ENCODE data around the gene GIMAP8.
"Not testable (repeated sequence)": the region's sequence is repeated elsewhere in the genome, so short reads cannot be mapped to it uniquely, and the experiment has no call there.

The GIMAP8 gene

GRCh38 chr7:150464962-150465361, 14.5 kb downstream of the GIMAP8 start:
- no peak for DNase-seq (ENCODE audit: low spot score)

- DNase-seq (ENCODE audit: low spot score) = no peak
Measured at GRCh38 chr7:150465414-150465813, 15.0 kb downstream of the GIMAP8 start.

- DNase-seq (ENCODE audit: low spot score) = no peak
Measured at GRCh38 chr7:150466477-150466876, 16.0 kb downstream of the GIMAP8 start.

DNA sequence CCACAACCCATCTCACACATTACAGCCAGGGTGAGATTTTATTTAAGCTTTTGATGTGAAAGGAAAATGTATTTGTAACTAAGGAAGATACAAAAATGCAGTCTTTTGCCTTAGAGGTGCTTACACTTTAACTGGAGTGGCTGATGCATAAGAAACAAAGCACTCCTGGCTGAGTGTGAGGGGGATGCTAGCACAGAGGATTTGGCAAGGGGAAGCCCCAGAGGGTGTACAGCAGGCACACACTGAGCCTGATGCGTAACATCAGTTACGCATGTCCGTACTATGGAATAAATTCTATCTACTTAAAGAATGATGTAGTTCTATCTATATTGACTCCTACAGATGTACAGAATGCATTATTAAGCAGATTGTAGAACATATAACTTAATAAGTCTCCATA, 17.8 kb downstream of the GIMAP8 start:
- DNase-seq (ENCODE audit: low spot score) = no peak

- DNase-seq (ENCODE audit: low spot score) = no peak
Measured at GRCh38 chr7:150471886-150472285, 21.5 kb downstream of the GIMAP8 start.

GRCh38 chr7:150473902-150474301, 23.5 kb downstream of the GIMAP8 start:
- no peak for DNase-seq (ENCODE audit: low spot score)

DNA sequence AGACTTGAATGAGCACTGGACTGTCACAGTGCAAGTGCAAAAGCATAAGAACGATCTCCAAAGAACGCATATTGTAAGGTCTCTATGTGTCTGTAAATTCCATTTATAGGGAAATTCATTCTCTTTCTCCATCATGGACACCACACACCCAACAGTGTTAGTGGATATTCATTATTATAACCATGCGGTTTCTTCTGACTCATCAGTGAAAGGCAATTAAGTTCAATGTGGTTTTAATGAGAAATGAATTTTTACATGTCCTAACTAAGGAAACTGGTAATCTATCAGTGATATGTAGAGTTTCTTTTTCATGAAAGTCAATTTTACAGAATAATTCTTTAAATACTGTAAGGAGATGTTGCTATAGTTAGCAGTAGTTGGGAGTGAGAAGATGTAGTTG, 25.9 kb downstream of the GIMAP8 start:
- DNase-seq (ENCODE audit: low spot score) = no peak

DNA sequence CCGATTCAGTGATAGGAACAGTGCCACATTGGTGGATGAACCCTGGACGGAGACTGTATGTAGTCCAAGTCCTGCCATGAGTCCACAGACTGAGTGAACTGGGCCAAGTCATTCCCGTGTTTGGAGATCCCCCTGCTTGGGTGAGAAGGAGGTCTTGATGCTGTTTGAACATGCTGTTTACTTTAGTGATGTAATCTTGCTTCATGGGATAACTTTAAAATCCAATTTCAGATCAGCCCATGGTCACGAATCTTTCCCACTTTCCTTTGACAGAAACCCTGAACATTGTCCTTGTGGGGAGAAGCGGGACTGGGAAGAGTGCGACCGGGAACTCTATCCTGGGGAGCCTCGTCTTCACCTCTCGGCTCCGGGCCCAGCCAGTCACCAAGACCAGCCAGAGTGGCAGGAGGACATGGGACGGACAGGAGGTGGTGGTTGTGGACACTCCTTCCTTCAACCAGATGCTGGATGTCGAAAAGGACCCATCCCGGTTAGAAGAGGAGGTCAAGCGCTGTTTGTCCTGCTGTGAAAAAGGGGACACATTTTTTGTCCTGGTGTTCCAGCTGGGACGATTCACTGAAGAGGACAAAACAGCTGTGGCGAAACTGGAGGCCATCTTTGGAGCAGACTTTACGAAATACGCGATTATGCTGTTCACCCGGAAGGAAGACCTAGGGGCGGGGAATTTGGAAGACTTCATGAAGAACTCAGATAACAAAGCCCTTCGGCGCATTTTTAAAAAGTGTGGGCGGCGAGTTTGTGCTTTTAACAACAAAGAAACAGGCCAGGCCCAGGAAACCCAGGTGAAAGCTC, 26.6 kb downstream of the GIMAP8 start:
- no peak for DNase-seq (ENCODE audit: low spot score)

GRCh38 chr7:150479023-150479716, 28.7 kb downstream of the GIMAP8 start:
- DNase-seq (ENCODE audit: low spot score) = no peak

- DNase-seq (ENCODE audit: low spot score) = no peak
Measured at GRCh38 chr7:150481186-150481920, 30.9 kb downstream of the GIMAP8 start.

GRCh38 chr7:150481922-150482321, 31.5 kb downstream of the GIMAP8 start:
- no peak for DNase-seq (ENCODE audit: low spot score)

DNA sequence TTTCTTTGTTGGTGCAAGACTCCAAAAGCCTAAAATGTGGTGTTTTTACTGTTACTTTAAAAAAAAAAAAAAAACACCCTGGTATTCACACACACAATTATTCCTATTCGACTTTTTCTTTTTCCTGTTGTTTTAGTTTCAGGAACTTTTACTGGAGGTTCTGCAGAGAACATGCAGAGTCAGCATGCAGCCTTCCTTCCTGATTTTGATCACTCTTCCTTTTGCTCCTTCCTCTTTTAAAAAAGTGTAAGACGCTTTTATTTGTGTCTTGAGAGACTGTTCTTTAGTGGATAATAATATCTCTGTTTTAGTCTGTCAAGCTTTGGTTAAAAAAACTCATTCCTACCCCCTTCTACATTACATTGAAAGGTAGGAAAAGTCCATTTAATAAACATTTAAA, 33.1 kb downstream of the GIMAP8 start:
- not testable (repeated sequence) for DNase-seq (ENCODE audit: low spot score)

DNA sequence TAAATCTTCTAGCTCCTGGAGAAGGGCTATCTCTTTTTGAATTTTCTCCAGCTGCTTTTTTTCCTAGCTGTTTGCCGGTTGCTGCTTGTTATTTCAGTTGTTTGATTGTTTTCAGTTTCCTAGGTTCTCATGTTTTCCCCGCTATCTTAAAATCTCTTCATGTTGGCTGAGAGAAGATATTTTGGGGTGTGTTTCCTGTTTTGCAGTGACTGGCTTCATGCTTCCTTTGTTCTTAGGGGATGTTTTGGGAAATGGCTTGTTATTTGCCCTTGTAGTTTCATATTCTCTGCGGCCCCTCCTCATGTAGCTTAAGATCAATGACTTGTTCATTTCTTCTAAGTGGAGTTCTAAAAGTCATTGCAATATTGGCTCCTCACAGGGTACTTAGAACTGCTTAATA, 33.6 kb downstream of the GIMAP8 start:
- DNase-seq (ENCODE audit: low spot score) = not testable (repeated sequence)

DNA sequence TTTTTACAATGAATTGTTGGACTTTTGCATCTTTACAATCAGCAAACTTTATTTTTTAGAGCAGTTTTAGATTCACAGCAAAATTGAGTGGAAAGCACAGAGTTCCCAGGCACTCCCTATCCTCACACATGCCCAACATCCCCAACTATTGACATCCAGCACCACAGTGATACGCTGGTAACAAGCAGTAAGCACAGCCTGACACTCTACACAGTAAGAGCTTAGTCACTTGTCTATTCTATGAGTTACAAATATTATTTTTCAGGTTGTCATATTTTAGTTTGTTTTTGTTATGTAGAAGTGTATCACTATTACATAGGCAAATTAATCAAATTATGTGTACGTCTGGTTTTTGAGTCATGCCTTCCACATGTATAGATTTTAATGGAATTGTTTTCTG, 37.2 kb downstream of the GIMAP8 start:
- peak; percentile 16 for DNase-seq (ENCODE audit: low spot score)

GRCh38 chr7:150489782-150490181, 39.4 kb downstream of the GIMAP8 start:
- DNase-seq (ENCODE audit: low spot score) = no peak

DNA sequence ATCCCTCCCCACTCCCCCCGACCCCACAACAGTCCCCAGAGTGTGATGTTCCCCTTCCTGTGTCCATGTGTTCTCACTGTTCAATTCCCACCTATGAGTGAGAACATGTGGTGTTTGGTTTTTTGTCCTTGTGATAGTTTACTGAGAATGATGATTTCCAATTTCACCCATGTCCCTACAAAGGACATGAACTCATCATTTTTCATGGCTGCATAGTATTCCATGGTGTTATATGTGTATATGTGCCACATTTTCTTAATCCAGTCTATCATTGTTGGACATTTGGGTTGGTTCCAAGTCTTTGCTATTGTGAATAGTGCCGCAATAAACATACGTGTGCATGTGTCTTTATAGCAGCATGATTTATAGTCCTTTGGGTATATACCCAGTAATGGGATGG, 43.0 kb downstream of the GIMAP8 start:
- not testable (repeated sequence) for DNase-seq (ENCODE audit: low spot score)

- DNase-seq (ENCODE audit: low spot score) = no peak
Measured at GRCh38 chr7:150502519-150502918, 52.1 kb downstream of the GIMAP8 start.

- no peak for DNase-seq (ENCODE audit: low spot score)
Measured at GRCh38 chr7:150503155-150503554, 52.7 kb downstream of the GIMAP8 start.

DNA sequence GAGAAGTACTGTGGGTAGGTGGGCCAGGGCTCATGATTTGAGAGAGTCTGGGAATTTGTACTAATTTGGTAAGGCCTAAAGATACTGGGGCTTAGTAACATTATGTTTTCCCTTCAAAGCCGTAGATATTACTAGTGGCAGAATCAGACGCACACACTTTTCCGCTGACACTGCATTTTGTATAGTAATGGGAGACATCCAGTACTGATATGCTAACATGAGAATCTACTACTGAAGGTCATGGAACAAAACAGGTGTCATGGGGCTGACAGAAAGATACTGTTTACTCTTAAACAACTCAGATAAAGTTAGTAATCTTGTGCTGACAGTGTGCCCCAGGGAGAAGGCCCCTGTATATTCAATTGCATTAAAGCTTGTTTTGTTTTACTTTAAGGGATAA, 53.2 kb downstream of the GIMAP8 start:
- no peak for DNase-seq (ENCODE audit: low spot score)

DNA sequence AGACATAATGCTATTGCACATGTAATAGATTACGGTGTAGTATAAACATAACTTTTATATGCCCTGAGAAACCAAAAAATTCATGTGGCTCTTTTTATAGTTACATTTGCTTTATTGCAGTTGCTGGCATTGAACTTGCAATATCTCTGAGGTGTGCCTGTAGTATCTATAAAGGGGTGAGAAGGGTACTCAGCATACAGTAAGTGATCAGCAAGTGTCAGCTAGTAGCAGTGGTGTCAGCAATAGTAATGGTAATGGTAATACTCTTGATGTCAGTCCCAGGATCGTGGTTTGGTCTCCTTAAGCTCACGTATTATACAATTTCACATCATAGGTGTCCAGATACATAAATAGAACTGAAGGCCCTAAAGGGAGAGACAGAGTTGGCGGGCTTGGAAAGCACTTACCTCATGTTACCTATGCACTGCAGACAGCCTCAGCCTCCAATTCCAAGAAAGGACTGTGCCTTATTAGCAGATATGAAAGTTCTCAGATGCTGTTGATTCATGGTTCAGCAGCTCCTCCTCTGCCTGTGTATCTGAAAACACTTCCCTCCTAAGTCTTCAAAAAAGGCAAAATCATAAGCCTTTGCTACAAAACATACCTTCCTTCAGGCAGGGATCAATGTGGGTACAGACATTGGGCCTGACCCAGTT, 57.6 kb downstream of the GIMAP8 start:
- no peak for DNase-seq (ENCODE audit: low spot score)

GRCh38 chr7:150511048-150511447, 60.6 kb downstream of the GIMAP8 start:
- no peak for DNase-seq (ENCODE audit: low spot score)

DNA sequence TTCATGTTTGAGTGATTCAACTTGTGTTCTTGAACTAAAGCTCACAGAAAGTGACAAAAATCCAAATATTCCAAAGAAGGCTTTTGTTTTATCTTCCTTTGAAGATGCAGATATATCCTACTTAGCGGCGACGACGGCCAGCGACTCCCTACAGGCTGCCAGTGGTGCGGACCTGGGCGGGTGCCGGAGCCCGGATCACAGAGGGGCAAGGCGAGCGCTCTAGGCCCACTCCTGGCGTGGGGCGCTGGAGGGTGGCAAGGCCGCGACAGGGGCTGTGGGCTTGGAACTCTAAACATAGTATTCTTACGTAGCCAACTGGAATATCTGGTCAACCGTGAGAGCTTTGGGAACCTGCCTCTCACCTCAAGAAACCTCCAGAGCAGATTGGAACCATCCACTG, 63.3 kb downstream of the GIMAP8 start:
- DNase-seq (ENCODE audit: low spot score) = no peak
